HEK293T (cell line): ENCODE measurements around the gene SUPT7L.

Source experiments
- BHLHE40 ChIP-seq: fragments of 450-650 bp; IDR thresholded peaks from 2 replicates; pipeline ENCODE4 v1.6.1; 2016; ENCODE audit warnings: mild to moderate bottlenecking, moderate library complexity, borderline replicate concordance
- FOXK2 ChIP-seq: fragments of 450-650 bp; IDR thresholded peaks from 2 replicates; pipeline ENCODE4 v1.6.1; 2016; ENCODE audit warnings: mild to moderate bottlenecking
- FOXM1 ChIP-seq: fragments of 450-650 bp; IDR thresholded peaks from 2 replicates; pipeline ENCODE4 v1.6.1; 2017; ENCODE audit warnings: mild to moderate bottlenecking, borderline replicate concordance
- SP1 ChIP-seq: fragments of 450-650 bp; IDR thresholded peaks from 2 replicates; pipeline ENCODE4 v1.6.1; 2017
- SUZ12 ChIP-seq: fragments of 450-650 bp; IDR thresholded peaks from 2 replicates; pipeline ENCODE4 v1.6.1; 2016; ENCODE audit warnings: mild to moderate bottlenecking
- ZNF384 ChIP-seq: fragments of 450-650 bp; IDR thresholded peaks from 2 replicates; pipeline ENCODE4 v1.6.1; 2016

DNA sequence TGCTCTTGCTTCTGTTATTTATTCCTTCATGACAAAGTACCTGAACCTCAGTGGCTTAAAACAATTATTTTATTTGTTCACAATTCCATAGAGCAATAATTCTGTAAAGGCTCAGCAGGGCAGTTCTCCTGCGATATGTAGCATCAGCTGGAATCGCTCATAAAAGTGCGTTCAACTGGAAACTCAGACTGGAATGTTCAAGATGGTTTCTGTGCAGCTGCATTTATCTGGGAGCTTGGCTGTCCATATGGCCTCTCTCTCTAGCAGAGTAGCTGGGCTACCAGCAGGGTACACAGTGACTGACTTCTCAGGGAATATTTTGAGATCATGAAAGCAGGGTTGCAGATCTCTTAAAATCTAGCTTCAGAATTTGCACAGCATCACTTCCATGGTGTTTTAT, 48.1 kb downstream of the SUPT7L start:
- TF ChIP-seq ZNF384, result no peak
- TF ChIP-seq BHLHE40, result no peak
- TF ChIP-seq SUZ12, result no peak
- no peak for TF ChIP-seq FOXM1
- TF ChIP-seq FOXK2, result no peak
- TF ChIP-seq SP1, result no peak
